ENCODE data around the gene VSIG10L2.

VSIG10L2 gene

GRCh38 chr11:125923012-125923579 is 22.7 kb upstream of the VSIG10L2 start:
- Histone ChIP-seq H3K27me3 (ENCODE audit: insufficient read depth, low read depth) (no peaks in the 10 kb centered on the region), H3K4me3 (IDR thresholded peaks at IDR 0.05; ENCODE audit: insufficient read depth, low read depth, low read length) (no peak overlapping the region), H2AFZ (ENCODE audit: low read depth) (no peak overlapping the region), H3K4me1 (ENCODE audit: low read depth, poor library complexity, severe bottlenecking) (peaks cover 6% of the 10 kb centered on the region), H3K36me3 (ENCODE audit: insufficient read depth) (no peaks in the 10 kb centered on the region), H3K4me2 (no peak overlapping the region), H3K9ac (no peak overlapping the region), H3K79me2 (ENCODE audit: insufficient read depth, low read depth) (no peaks in the 10 kb centered on the region), H4K20me1 (ENCODE audit: insufficient read depth) (no peaks in the 10 kb centered on the region), H3K27ac (no peak overlapping the region)
- TF ChIP-seq, protein P1, sequence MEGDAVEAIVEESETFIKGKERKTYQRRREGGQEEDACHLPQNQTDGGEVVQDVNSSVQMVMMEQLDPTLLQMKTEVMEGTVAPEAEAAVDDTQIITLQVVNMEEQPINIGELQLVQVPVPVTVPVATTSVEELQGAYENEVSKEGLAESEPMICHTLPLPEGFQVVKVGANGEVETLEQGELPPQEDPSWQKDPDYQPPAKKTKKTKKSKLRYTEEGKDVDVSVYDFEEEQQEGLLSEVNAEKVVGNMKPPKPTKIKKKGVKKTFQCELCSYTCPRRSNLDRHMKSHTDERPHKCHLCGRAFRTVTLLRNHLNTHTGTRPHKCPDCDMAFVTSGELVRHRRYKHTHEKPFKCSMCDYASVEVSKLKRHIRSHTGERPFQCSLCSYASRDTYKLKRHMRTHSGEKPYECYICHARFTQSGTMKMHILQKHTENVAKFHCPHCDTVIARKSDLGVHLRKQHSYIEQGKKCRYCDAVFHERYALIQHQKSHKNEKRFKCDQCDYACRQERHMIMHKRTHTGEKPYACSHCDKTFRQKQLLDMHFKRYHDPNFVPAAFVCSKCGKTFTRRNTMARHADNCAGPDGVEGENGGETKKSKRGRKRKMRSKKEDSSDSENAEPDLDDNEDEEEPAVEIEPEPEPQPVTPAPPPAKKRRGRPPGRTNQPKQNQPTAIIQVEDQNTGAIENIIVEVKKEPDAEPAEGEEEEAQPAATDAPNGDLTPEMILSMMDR (conservative IDR thresholded peaks at IDR 0.05; ENCODE audit: low read depth, low read length) = peak; percentile 77

- Histone ChIP-seq H3K4me1 (ENCODE audit: low read depth, poor library complexity, severe bottlenecking) (peaks cover 6% of the 10 kb centered on the region), H3K27me3 (ENCODE audit: insufficient read depth, low read depth) (no peaks in the 10 kb centered on the region), H3K9ac (no peak overlapping the region), H4K20me1 (ENCODE audit: insufficient read depth) (no peaks in the 10 kb centered on the region), H2AFZ (ENCODE audit: low read depth) (no peak overlapping the region), H3K36me3 (ENCODE audit: insufficient read depth) (no peaks in the 10 kb centered on the region), H3K27ac (no peak overlapping the region), H3K79me2 (ENCODE audit: insufficient read depth, low read depth) (no peaks in the 10 kb centered on the region), H3K4me2 (no peak overlapping the region), H3K4me3 (IDR thresholded peaks at IDR 0.05; ENCODE audit: insufficient read depth, low read depth, low read length) (no peak overlapping the region)
- TF ChIP-seq, protein P1 (conservative IDR thresholded peaks at IDR 0.05; ENCODE audit: low read depth, low read length) = no peak
Observed at GRCh38 chr11:125923633-125924032, 22.2 kb upstream of the VSIG10L2 start.

GRCh38 chr11:125924384-125925007 is 21.3 kb upstream of the VSIG10L2 start:
- Histone ChIP-seq H3K27ac (no peak overlapping the region), H3K9ac (no peak overlapping the region), H3K36me3 (ENCODE audit: insufficient read depth) (no peaks in the 10 kb centered on the region), H3K4me2 (no peak overlapping the region), H3K27me3 (ENCODE audit: insufficient read depth, low read depth) (no peaks in the 10 kb centered on the region), H4K20me1 (ENCODE audit: insufficient read depth) (no peaks in the 10 kb centered on the region), H3K4me1 (ENCODE audit: low read depth, poor library complexity, severe bottlenecking) (peaks cover 6% of the 10 kb centered on the region), H3K79me2 (ENCODE audit: insufficient read depth, low read depth) (no peaks in the 10 kb centered on the region), H3K4me3 (IDR thresholded peaks at IDR 0.05; ENCODE audit: insufficient read depth, low read depth, low read length) (no peak overlapping the region), H2AFZ (ENCODE audit: low read depth) (no peak overlapping the region)
- TF ChIP-seq, protein P1 (conservative IDR thresholded peaks at IDR 0.05; ENCODE audit: low read depth, low read length) = no peak

DNA sequence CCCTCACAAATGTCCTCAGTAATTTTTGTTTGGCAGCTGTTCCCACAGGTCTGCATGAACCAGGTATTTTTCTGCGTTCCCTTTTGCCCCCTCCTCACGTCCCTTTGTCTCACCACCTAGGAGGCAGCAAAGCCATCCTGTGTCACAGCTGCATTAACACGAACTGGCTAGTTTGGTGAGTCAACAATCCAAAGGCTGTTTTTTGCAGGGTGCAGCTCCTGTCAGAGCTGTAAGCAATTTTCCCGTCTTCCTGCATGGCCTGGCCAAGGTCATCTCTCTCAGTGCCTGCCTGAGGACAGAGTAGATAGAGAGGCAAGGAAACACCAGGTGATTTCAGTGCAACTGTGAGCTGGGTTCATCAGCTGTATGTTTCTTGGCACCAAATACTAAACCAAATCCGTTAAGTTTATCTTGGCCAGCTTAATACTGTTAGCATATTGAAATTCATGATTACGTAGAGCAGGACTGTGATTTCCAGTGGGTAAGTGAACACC is 20.6 kb upstream of the VSIG10L2 start:
- TF ChIP-seq, protein P1 (conservative IDR thresholded peaks at IDR 0.05; ENCODE audit: low read depth, low read length) = no peak
- H3K4me2 ChIP-seq = no peak overlapping the region
- no peaks in the 10 kb centered on the region for H4K20me1 ChIP-seq (ENCODE audit: insufficient read depth)

More for the DNA sequence above, 20.6 kb upstream of the VSIG10L2 start:
- no peak overlapping the region for H2AFZ ChIP-seq (ENCODE audit: low read depth)
- no peaks in the 10 kb centered on the region for H3K36me3 ChIP-seq (ENCODE audit: insufficient read depth)
- H3K27ac ChIP-seq = no peak overlapping the region
- no peaks in the 10 kb centered on the region for H3K79me2 ChIP-seq (ENCODE audit: insufficient read depth, low read depth)
- H3K4me3 ChIP-seq (IDR thresholded peaks at IDR 0.05; ENCODE audit: insufficient read depth, low read depth, low read length) = no peak overlapping the region
- H3K27me3 ChIP-seq (ENCODE audit: insufficient read depth, low read depth) = no peaks in the 10 kb centered on the region
- peaks cover 6% of the 10 kb centered on the region for H3K4me1 ChIP-seq (ENCODE audit: low read depth, poor library complexity, severe bottlenecking)
- H3K9ac ChIP-seq = no peak overlapping the region
